IPS DF 6.9 (cell line): Measurements from ENCODE around the gene AGBL4.

Source experiments
- DNase-seq: peaks from one replicate; pipeline ENCODE4 v3.0.0-alpha.2; 2013; ENCODE audit warnings: low read depth, low spot score
- H3K27ac ChIP-seq: one replicate; pipeline ENCODE4 v1.5.1; 2013; ENCODE audit warnings: low read length, control low read depth
- H3K27me3 ChIP-seq: 2 replicates; pipeline ENCODE4 v1.6.1; 2013; ENCODE audit warnings: mild to moderate bottlenecking, low read length; ENCODE audit not compliant: control insufficient read depth, insufficient read depth
- H3K36me3 ChIP-seq: 2 replicates; pipeline ENCODE4 v1.6.1; 2013; ENCODE audit warnings: low read length; ENCODE audit not compliant: control insufficient read depth, insufficient read depth
- H3K4me1 ChIP-seq: 2 replicates; pipeline ENCODE4 v1.6.1; 2013; ENCODE audit warnings: low read length; ENCODE audit not compliant: control insufficient read depth, insufficient read depth
- H3K4me3 ChIP-seq: 2 replicates; pipeline ENCODE4 v1.5.1; 2013; ENCODE audit warnings: mild to moderate bottlenecking, low read length
- H3K9me3 ChIP-seq: 2 replicates; pipeline ENCODE4 v1.6.1; 2013; ENCODE audit warnings: low read length, inconsistent platforms; ENCODE audit not compliant: control insufficient read depth, insufficient read depth
- WGBS: extraction: QIAGEN DNeasy Blood & Tissue Kit; methylation state at CpG from one replicate; pipeline ENCODE4 v1.1.7; 2013; ENCODE audit warnings: mixed read lengths, missing lambda C conversion rate; ENCODE audit not compliant: insufficient read length, insufficient coverage; 5-methylcytosine and 5-hydroxymethylcytosine counted together

AGBL4 gene

GRCh38 chr1:48773133-48773532 is 1250.6 kb downstream of the AGBL4 start:
- no peak for DNase-seq
- H3K27ac ChIP-seq: no peak overlapping the region
- no CpG with 5 or more reads among the region's 1 CpG for WGBS
- H3K27me3 ChIP-seq: no peaks in the 10 kb centered on the region
- H3K36me3 ChIP-seq: no peaks in the 10 kb centered on the region
- H3K9me3 ChIP-seq: no peaks in the 10 kb centered on the region
- peaks cover 2% of the 10 kb centered on the region for H3K4me1 ChIP-seq
- no peak overlapping the region for H3K4me3 ChIP-seq

- Histone ChIP-seq H3K4me3 (no peak overlapping the region), H3K36me3 (no peaks in the 10 kb centered on the region), H3K9me3 (no peaks in the 10 kb centered on the region), H3K27me3 (no peaks in the 10 kb centered on the region), H3K27ac (no peak overlapping the region), H3K4me1 (peaks cover 2% of the 10 kb centered on the region)
- WGBS: no CpG with 5 or more reads among the region's 2 CpGs
- no peak for DNase-seq
Observed at GRCh38 chr1:48772211-48772610, 1251.5 kb downstream of the AGBL4 start.

GRCh38 chr1:48771561-48771960 is 1252.2 kb downstream of the AGBL4 start:
- Histone ChIP-seq H3K4me1 (peaks cover 2% of the 10 kb centered on the region), H3K27me3 (no peaks in the 10 kb centered on the region), H3K9me3 (no peaks in the 10 kb centered on the region), H3K4me3 (no peak overlapping the region), H3K36me3 (no peaks in the 10 kb centered on the region), H3K27ac (no peak overlapping the region)
- DNase-seq: no peak
- WGBS: no CpG with 5 or more reads among the region's 2 CpGs

GRCh38 chr1:48767975-48768510 is 1255.7 kb downstream of the AGBL4 start:
- H3K4me3 ChIP-seq: no peak overlapping the region
- no peaks in the 10 kb centered on the region for H3K27me3 ChIP-seq
- no peaks in the 10 kb centered on the region for H3K9me3 ChIP-seq
- H3K27ac ChIP-seq: no peak overlapping the region
- DNase-seq: no peak
- no peaks in the 10 kb centered on the region for H3K4me1 ChIP-seq
- H3K36me3 ChIP-seq: no peaks in the 10 kb centered on the region

DNA sequence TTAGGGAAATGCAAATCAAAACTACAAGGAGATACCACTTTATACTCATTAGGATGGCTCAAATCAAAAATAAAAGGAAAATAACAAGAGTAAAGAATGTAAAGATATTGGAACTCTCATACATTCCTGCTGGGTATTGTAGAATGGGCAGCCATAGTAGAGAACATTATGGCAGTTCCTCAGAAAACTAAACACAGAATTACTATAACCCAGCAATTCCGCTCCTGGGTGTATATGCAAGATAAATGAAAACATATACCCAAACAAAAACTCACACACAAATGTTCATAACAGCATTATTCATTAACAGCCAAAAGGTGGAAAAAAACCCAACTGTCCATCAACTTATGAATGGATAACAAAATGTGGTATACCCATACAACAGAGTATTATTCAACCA is 1258.4 kb downstream of the AGBL4 start:
- Histone ChIP-seq H3K27me3 (no peaks in the 10 kb centered on the region), H3K9me3 (no peaks in the 10 kb centered on the region), H3K4me3 (no peak overlapping the region), H3K36me3 (no peaks in the 10 kb centered on the region), H3K27ac (no peak overlapping the region), H3K4me1 (no peaks in the 10 kb centered on the region)
- DNase-seq: no peak
- WGBS: no CpG with 5 or more reads among the region's 1 CpG

DNA sequence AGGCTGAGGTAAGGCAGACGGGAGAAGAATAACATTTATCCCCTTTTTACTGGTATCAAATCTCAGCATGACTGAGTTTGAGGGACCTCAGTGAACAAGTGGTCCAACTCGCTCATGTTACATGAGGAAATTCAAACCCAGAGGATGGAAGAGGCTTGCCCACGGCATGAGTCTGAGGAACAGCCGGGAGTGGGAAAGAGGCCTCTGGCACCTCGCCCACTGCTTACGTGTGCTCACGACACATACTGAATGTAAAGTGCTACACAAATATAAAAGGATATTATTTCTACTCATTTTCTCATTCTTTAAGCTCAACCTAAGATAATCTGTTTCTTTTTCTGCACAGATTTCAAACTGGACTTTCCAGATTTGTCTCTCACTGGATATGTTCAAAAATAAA is 1261.8 kb downstream of the AGBL4 start:
- Histone ChIP-seq H3K36me3 (peaks cover 6% of the 10 kb centered on the region; the same call in 1 of the 2 replicates), H3K4me3 (no peak overlapping the region), H3K9me3 (no peaks in the 10 kb centered on the region), H3K4me1 (no peaks in the 10 kb centered on the region), H3K27me3 (no peaks in the 10 kb centered on the region), H3K27ac (no peak overlapping the region)
- WGBS: no CpG with 5 or more reads among the region's 7 CpGs
- DNase-seq: no peak

DNA sequence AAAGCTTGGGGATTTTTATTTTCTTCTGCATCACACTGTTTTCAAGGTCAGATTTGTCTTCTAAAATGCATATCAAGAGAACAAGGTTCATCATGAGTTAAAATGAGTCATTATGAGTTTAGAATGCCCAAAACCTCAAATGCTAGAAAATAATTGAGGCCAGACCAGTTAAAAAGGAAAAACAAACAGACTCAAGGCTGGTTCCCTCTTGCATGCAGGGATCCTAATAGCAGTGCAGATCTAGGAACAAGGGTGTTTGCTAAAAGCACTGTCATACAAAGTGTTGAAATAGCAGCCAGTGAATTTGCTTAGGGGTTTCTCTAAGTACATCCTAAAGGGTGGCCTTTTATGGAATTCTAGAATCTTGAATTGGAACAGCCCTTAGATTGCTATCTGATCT is 1262.3 kb downstream of the AGBL4 start:
- no peak overlapping the region for H3K4me3 ChIP-seq
- no peaks in the 10 kb centered on the region for H3K27me3 ChIP-seq
- H3K9me3 ChIP-seq: no peaks in the 10 kb centered on the region
- DNase-seq: no peak
- peaks cover 6% of the 10 kb centered on the region; the same call in 1 of the 2 replicates for H3K36me3 ChIP-seq
- H3K4me1 ChIP-seq: no peaks in the 10 kb centered on the region
- no peak overlapping the region for H3K27ac ChIP-seq

- H3K36me3 ChIP-seq: peaks cover 6% of the 10 kb centered on the region; the same call in 1 of the 2 replicates
- no peak overlapping the region for H3K27ac ChIP-seq
- no peaks in the 10 kb centered on the region for H3K4me1 ChIP-seq
- DNase-seq: no peak
- no CpG with 5 or more reads among the region's 7 CpGs for whole genome bisulfite sequencing
- H3K9me3 ChIP-seq: no peaks in the 10 kb centered on the region
- no peaks in the 10 kb centered on the region for H3K27me3 ChIP-seq
- H3K4me3 ChIP-seq: no peak overlapping the region
Observed at GRCh38 chr1:48760857-48761256, 1262.9 kb downstream of the AGBL4 start.

DNA sequence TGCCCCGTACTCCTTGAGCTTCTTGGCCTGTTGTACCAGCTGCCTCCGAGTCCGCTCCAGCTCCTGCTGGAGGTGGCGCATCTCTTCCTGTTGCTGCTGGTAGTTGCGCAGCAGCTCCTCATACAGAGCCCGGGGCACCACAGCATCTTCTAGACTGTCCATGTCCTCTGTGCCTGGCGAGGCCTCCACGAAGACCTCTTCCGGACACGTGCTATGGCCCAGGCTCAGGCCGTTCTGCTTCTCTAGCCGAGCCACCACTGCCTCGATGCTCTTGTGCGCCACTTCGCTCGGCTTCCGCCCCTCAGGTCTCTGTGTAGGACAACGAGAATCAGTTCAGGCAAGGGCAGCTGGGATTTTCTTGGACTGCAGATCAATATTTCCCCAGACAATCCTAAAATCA is 1264.8 kb downstream of the AGBL4 start:
- Histone ChIP-seq H3K9me3 (no peaks in the 10 kb centered on the region), H3K27me3 (no peaks in the 10 kb centered on the region), H3K27ac (no peak overlapping the region), H3K4me3 (no peak overlapping the region), H3K36me3 (peaks cover 6% of the 10 kb centered on the region; the same call in 1 of the 2 replicates), H3K4me1 (no peaks in the 10 kb centered on the region)
- DNase-seq: no peak
- no CpG with 5 or more reads among the region's 18 CpGs for WGBS

GRCh38 chr1:48757363-48757762 is 1266.4 kb downstream of the AGBL4 start:
- Histone ChIP-seq H3K27me3 (no peaks in the 10 kb centered on the region), H3K4me3 (no peak overlapping the region), H3K4me1 (no peaks in the 10 kb centered on the region), H3K27ac (no peak overlapping the region), H3K9me3 (no peaks in the 10 kb centered on the region), H3K36me3 (peaks cover 6% of the 10 kb centered on the region; the same call in 1 of the 2 replicates)
- no peak for DNase-seq
- WGBS: no CpG with 5 or more reads among the region's 2 CpGs

DNA sequence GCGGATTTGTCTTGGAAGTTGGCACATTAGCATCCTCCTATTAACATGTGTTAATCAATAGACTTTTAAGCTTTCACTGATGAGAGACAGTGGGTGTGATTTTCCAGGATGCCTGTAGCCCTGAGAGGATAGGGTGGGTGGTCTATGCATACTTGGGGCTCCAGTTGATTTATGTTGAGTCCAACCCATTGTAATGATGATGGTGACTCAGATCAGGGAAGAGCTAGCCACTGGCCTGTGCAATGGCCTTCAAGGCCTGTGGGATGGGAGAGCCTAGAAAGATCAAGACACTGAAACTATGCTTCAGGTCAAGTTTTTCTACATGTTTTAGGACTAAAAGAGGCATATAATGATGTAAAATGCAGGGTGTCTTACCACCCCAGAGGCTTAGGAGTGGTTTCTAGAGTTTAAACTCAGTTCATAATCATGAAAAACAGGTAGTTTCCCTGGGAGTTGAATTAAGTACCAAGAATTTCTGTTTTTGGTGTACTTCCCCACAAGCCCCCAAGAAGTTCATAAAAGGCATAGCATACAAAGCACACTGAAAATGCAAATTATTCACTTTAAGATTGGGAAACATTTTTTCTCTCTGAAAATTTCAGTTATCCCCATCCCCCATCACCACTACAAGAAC is 1267.0 kb downstream of the AGBL4 start:
- DNase-seq: no peak
- Histone ChIP-seq H3K27ac (no peak overlapping the region), H3K4me3 (no peak overlapping the region), H3K9me3 (no peaks in the 10 kb centered on the region), H3K27me3 (no peaks in the 10 kb centered on the region), H3K4me1 (no peaks in the 10 kb centered on the region), H3K36me3 (peaks cover 6% of the 10 kb centered on the region; the same call in 1 of the 2 replicates)
- no CpG with 5 or more reads among the region's 1 CpG for WGBS
